Mesenteric fat pad (tissue), 1 donor: ENCODE data around the gene ZBTB20. TPM values are rescaled to one million over a fixed set of nuclear protein-coding genes. Genes with fewer than 3 reads are reported as not detected.

ENCODE experiments used
- DNase-seq: peaks from one replicate; pipeline ENCODE4 v3.0.0-alpha.2; 2020; ENCODE audit warnings: low spot score
- total RNA-seq: library from RNA; stranded (reverse); fragmentation: NEBNext Ultra II Directional; extraction: Animal tissue kit (Norgen Biotek cat#: 25700); gene quantifications from one replicate; pipeline ENCODE4 v1.2.1, GENCODE V29; 2021
- donor health status: DM: yes; HTN: yes; CAD: no.

The ZBTB20 gene
- total RNA-seq, 1 donor from 2014 or later: 54.4 TPM

DNA sequence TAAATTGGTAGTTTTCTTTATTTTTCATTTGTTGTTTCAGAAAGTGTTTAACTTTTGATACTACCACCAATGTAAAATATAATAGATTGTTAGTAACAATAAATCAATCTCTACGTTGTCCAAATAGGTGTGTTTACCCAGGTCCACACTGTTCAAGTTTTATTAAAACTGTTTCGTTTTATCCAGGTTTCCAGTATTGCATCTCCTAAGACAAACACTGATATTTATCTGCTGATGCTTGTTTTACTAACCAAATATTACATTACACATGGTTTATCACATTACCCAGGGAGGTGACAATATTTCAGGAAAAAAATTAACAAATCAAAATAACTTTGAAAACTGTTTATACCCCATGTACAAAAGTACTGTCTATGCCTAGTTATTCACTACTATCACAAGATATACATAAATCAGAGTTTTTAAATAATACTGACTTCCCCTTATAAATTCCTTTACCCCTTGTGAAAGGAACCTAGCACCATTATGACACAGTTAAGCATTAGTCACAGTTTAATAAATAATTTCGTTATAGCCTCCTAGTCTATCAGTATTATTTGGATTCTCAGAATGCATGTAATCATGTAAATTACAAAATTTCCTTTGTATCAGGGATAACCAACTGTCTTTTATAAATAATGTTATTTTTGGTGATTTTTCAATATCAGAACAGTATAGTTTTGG, 205.3 kb downstream of the ZBTB20 start:
- no peak for DNase-seq

DNA sequence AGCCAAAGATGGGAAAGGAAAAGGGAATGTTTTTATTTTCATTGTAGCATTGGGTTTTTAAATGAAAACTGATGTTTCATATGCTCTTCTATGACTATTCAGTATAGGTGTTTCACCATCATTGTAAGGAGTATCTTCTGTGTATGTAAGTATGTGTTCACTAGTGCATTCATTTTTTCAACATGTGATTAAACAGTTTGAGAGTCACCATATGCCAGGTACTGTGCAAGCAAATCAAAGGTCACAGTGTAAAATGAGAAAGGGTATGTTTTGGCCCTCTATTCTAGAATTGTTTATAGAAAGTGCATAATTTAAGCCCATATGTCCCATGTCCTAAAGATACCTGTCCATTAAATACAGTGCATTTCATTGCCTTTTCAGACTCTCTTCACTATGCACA, 207.2 kb downstream of the ZBTB20 start:
- DNase-seq: no peak

DNA sequence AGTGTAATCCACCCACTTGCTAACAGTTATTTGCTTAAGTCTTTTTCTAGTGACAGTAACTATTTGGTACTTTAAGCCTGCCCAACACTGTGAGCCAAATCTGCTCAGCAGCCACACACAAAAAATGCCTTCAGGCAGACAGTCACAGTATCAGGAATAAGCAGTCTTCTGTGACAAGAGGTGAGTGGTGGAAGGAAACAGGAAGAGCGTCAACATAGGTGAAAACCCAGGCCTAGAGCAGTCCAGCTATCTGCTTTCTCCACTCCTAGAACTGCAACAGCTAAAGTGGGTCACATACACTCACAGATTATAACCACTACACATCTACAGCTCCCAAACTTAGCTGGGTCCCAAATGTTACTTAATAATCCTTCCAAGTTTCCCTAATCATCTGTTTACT, 213.7 kb downstream of the ZBTB20 start:
- no peak for DNase-seq

DNA sequence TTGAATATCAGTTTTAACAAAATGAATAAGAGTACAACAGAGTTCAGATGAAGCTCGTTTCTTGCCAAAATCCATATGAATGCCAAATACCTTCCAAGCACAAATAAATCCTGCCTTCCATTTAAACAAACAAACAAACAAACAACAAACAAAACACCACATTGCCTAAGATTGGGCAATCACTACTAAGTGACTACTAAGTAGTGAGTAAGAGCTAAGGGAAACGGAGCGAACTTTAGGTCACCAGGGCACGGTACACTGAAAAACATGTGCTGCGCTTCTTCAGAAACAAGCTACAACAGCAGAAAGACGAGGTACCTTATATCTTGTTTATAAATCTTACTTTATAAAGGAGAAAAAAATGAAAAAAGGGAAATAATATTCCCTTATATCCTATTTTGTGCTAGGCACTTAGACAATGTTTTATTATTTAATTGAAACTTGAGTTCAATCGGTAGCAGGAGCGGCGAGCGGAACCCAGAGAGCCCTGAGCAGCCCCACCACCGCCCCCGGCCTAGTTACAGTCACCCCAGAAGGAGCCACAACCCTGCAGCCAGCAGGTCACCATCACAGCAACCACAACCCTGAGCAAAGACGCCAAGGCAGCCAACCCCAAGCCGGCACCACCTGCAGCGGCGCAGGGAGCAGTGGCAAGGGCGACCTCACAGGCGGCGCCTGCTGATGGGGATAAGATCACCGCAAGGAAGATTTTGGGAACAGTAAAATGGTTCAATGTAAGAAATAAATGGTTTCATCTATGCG, 216.9 kb downstream of the ZBTB20 start:
- no peak for DNase-seq

DNA sequence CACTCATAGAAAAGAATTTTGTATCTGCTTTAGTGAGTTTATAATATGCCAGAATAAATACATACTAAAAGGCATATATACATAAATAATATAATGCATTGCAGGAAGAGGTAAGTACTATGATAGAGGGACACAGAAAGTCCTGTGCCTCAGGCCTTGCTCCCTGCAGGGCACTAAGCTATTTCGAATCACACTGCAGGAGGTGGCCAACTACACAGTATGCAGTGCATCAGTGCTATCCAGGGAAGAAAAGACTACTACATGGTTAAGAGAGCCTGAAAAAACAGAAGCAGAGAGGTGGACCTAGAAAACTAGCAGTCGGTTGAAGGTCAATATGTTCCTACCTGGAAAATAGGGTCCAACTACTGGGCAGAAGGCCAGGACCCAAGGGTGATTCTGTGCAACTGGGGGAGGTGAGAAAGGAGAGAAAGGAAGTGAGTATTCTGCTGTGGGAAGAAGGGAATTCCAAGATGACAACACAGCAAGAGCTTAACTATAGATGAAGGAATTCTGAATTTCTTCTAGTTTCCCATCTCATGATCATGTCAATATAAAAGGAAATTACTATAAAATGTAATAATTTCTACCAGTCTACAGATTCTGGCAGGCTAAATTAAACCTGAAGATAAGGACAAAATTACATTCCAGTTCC, 218.0 kb downstream of the ZBTB20 start:
- DNase-seq: no peak

DNA sequence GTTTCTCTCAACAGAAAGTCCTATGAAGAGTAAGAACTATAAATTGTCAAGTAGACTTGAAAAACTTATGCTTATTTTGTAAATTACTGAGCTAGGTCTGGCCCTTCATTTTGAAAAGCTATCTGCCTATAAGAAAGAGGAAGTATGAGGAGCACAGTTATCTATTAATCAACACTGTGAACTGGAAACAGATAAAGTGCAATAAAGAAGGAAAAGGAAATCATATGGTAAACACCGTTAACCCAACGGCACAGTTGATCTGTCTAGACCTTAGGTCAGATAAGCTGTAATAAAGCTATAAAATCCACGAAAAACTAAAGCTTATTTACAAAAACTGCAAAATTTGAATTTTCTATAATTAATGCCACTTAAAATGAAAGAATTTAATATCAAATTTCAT, 242.5 kb downstream of the ZBTB20 start:
- no peak for DNase-seq

DNA sequence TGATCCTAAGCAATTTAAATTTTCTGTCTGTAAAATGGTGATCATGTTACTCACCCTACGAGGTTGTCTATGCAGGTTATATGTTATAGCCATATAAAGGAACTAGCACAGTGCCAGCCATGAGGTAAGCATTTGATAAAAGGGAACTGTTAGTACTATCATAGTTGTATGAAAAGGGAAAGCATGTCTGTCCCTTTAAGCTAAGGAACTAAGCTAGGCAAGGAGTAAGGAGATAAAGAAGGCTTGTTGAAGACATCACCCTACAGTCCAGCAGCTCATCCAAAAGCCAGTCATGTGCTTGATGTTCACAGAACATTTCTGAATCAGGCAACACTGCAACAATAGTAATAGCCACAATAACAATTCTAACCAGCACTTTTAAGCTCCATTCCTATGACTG, 243.9 kb downstream of the ZBTB20 start:
- no peak for DNase-seq

DNA sequence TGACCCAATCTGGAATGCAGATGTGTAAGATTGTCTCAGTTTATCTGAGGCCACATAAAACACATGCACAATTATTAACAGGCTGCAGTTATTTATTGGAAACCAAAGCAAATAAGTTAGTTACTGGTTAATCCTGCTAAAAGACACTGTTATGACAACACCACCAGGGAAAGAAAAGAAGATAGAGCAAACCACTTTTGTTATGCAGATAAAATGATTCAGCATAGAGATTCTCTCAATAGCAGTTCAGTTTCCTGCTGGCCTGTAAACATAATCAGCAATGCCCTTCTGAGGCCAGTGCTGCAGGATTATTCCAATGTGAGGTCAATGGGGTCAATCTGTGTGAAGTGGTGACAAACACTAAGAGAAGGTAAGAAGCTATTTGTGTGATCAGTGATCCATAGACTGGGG, 244.4 kb downstream of the ZBTB20 start:
- DNase-seq: no peak

DNA sequence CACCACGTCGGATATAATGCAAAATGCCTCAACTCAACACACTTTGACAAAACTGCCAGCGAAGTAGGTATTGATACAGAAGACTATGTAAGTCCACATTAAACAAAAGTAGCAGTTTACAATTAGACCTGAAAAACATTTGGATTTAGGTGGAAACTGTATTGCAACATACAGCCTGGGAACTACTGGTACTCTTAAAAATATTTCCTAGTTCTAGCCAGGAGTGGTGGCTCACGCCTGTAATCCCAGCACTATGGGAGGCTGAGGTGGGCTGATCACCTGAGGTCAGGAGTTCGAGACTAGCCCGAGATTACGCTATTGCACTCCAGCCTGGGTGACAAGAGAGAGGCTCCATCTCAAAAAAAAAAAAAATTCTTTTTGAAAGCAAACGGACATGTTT, 246.2 kb downstream of the ZBTB20 start:
- DNase-seq: no peak

DNA sequence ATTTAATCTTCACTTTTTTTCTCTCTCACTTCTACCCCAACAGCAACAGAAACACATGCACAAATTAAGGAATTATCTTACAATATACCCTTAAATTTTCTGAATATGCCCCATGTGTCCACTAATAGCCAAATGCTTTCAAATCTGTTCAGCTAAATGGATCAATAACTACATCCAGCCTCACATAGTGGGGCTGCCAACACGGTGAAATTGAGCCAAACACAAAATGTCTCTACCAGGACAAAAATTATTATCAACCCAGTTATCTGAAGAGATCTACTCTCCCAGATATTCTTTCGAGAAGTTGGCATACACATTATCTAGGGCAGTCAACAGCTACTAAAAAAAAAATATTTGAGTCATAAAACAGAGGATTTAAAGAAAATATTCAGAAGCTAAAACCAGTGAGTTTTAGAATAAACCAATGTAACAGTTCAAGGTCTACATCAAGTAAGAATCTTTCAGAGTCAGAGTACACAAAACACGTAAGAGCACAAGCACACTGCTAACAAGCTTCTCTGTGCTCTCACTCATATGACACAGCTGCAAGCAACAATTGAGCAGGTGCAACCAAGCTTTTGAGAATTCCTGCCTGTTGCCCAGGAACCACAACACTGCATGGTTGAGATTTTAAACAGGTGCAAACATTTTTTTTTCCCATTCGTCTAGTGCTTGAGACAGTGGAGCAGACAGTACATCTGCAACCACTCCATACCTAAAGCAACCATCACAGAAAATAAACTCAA, 247.7 kb downstream of the ZBTB20 start:
- no peak for DNase-seq

DNA sequence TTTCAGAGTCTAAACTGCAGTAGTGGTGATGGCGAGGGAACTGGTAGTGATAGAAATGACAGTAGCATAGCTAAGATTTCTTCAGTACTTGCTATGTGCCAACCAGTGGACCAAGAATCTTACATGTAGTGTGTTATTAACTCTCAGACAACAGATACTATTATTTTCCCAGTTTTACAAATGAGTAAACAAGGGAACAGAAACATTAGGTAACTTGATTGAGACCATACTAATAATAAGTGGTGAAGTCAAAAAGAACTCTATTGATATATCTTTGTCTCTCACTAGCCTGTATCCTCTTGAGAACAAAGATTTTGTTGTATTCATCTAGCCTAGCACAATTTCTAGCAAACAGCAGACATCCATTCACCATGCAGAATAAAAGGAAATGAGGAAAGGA, 250.1 kb downstream of the ZBTB20 start:
- no peak for DNase-seq

DNA sequence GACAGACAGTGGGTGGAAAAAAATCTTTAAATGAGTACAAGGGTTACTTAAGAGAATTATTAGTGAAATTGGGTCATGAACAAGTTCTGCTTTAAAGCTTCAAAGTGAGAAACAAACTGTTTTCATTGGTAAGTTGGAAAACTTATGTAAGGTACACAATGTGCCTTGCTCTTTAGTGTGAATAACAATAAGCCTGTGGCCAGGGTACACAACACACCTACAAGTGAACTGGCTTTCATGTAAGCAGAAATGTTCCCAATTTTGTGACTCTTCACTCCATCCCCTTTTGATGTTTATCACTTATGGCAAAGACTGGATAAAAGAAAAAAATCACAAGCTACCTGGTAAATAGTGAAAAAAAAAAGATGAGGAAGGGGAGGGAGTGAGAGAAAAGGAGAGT, 253.7 kb downstream of the ZBTB20 start:
- DNase-seq: no peak

DNA sequence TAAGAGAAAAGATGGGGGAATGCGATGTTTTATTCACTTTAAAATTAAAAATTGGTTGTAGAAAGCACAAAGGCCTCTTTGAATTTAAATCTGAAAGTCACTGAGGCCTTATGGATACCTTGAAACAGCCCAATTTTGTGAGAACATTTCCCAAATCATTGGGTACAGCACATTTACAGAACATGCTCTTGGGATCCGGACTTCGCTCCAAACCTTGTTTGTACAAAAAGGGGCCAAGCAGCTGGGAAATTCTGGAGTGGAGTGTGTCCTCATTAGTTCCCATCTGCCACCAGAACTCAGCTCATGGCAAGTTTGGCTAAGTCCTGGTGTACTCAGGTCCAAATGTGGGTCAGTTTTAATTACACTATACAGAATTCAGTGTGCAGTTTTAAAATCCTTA, 254.2 kb downstream of the ZBTB20 start:
- no peak for DNase-seq

DNA sequence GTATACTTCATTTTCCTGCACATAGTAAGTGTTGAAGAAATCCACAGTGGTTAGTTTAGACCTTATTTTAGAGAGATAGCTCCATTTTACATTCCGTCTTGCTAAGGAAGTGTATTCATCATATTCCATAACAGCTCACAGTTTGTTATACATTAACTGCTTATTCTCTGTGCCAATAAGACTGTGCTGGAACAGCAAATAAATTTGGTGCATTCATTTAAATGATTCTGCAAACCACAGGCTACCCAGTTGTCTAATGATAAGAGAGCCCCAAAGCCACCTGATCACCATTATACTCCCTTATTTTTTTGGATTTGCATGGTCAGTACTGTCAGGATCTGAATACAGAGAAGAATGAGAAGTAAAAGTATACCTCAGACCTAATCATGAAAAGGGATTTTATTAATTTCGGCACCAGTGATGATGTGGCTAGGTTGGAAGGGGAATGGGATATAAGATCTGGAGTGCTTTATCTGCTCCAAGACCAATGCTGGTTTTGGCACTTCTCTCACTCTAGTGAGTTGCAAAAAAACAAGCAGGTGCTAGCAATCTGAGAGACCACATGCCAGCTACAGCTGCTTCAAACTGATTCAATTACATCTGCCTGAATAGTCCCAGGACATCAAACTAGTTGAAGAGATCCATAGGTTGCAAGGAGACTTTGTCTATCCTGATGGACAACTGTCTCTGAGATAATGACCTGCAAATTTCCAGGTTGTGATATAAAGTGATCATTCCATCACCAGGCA, 254.8 kb downstream of the ZBTB20 start:
- DNase-seq: no peak

DNA sequence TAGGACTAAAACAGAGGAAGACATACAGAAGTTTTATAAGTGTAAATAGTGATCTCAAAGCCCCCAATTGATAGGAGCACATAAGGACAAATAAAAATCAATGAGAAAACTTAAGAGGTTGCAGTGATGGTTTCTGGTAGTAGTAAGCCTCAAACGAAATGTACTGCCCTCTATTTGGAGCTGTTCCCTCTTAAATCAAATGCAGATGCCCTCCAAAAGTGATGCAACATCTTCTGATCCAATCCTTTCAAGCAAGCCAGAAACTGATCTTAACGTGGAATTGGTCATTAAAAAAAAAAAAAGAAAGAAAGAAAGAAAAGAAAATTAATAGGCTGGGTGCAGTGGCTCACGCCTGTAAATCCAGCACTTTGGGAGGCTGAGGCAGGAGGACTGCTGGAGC, 259.3 kb downstream of the ZBTB20 start:
- DNase-seq: no peak

DNA sequence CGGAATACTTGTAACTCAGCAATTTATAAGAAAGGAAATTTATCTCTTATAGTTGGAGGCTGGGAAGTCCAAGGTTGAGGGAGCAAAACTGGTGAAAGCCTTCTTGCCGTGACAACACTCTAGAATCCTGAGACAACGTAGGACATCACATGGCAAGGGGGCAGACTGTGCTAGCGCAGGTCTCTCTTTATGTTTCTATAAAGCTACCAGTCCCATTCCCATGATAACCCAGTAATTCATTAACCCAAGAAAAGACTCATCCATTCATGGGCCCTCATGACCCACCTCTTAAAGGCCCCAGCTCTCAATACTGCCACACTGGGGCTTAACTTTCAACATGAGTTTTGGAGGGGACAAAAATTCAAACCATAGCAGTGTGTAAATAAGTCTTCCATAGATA, 260.2 kb downstream of the ZBTB20 start:
- DNase-seq: no peak

DNA sequence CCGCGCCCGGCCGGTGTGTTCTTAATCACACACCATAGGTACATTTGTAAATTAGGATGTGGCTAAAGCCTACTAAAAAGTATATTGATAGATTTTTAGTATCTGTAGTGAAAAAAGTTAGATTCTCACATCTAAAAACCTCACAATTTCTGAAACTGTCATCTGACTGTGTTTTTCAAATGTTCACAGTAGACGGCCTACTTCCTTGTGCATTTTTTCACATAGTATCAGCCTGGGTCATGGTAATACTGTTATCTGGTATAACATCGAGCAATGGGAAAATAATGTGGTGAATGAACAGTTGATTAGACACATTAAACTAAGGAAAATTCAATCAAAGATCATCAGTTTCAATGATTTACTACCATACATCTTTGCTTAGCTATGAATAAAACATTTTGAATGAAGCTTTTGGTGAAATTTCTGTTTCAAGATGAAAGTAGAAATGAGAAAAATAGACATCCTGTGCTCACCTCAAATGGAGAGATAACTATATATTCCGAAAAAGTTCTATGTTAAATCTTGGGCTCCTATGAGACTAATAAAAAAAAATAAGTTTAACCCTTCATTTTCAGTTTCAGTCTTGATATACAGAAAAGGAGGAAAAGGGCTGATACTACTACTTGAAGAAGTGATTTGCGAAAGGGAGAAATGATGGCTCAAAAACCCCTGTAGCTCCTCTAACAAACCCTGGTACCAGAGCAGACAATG, 262.7 kb downstream of the ZBTB20 start:
- no peak for DNase-seq

DNA sequence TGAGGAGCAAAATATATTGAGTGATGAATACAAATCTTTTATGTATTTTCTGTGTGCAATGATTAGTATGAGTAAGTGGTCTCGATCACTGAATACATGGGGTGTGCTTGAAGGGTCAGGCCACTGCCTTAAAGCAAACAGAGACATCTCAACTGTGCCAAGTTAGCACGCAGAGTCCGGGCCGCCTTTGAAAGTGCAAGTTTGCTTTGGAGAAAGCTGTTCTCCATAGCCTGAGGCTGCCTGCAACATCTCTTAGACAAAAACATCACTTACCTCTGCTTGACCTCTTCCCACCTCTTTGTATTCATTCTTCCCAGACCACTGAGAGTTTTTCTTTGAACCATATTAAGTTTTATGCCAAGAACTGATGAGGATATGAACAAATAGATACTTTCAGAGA, 267.0 kb downstream of the ZBTB20 start:
- DNase-seq: no peak

DNA sequence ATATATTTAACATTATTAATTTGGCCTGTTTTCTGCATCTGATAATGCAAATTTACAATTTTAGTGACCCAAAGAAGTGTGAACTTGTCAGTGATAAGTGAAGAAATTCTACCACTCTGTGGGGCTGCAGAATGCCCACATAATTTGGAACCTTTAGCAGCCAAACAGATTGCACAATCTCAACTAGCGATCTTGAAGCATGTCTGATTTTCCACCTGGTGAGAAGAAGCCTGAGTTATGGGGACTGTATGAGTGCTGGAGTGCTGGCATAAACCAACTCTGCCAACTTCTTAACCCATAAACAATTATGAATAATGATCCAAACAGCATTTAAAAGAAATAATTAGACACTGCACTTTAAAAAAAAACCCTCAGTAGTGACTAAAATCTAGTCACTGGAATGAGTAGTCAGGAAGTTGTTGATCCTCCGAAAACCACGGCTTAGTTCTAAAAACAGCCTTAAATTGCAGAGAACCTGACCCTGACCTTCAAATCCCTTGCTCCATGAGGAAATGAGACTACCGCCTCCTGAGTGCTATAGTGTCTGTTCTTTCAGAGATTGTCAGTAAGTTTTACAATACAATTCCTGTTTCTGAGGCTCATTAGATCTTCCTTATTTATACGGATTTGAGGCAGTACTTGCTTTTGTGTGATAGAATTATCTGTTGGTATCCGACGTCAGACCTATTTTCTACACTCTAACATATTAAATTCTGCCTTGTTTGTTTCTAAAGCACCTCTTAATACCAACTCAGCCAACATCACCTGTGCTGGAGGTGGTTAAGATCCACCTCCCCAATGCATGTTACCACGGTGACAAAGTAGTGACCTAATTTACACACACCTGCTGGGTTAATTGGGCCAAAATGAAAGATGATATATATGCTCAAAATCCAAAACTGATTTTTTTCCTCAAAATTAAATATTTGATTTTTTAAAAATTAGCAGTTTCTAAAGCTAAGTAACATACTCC, 267.7 kb downstream of the ZBTB20 start:
- no peak for DNase-seq
